Effector memory CD8-positive, alpha-beta T cell (primary cell): ENCODE results near the gene RYR1.
"Not testable (repeated sequence)": the region's sequence is repeated elsewhere in the genome, so short reads cannot be mapped to it uniquely, and the experiment has no call there.

Experiments
- ATAC-seq: fragments of 150-1000 bp; cut with Tn5 transposase; replicated peaks from 2 replicates; pipeline ENCODE4 v1.10.0; 2021; ENCODE audit warnings: mild to moderate bottlenecking, moderate library complexity
- DNase-seq, 3 experiments: peaks; one replicate each; pipeline ENCODE4 v3.0.0; 2021
- H3K27ac Mint-ChIP-seq, 2 donors: one replicate each; pipeline ENCODE4 v1.8.0; 2022; ENCODE audit warnings: mild to moderate bottlenecking in 2 of 2, mixed read lengths in 2 of 2, moderate library complexity in 2 of 2
- H3K27me3 Mint-ChIP-seq, 2 donors: one replicate each; pipeline ENCODE4 v1.8.0; 2022; ENCODE audit warnings: mixed read lengths in 2 of 2
- H3K36me3 Mint-ChIP-seq: one replicate; pipeline ENCODE4 v1.8.0; 2022; ENCODE audit warnings: mild to moderate bottlenecking, moderate library complexity, mixed read lengths; ENCODE audit not compliant: insufficient read depth
- H3K4me1 Mint-ChIP-seq, 2 donors: one replicate each; pipeline ENCODE4 v1.8.0; 2022; ENCODE audit warnings: low read depth in 2 of 2, mixed read lengths in 2 of 2
- H3K4me3 Mint-ChIP-seq, 2 donors: one replicate each; pipeline ENCODE4 v1.8.0; 2022; ENCODE audit warnings: mild to moderate bottlenecking in 2 of 2, mixed read lengths in 2 of 2, moderate library complexity in 2 of 2
- H3K9me3 Mint-ChIP-seq, 2 donors: one replicate each; pipeline ENCODE4 v1.8.0; 2022; ENCODE audit warnings: mixed read lengths in 2 of 2

RYR1 gene

GRCh38 chr19:38424272-38424671 lies 9.2 kb upstream of the RYR1 start:
- Mint-ChIP-seq H3K9me3 (no peaks in the 10 kb centered on the region), H3K4me1 (peaks cover 4% of the 10 kb centered on the region in 2 donors), H3K27me3 (peaks cover 13 to 18% of the 10 kb centered on the region in 2 donors), H3K36me3 (peaks cover 3% of the 10 kb centered on the region), H3K27ac (no peak overlapping the region), H3K4me3 (no peak overlapping the region)
- no peak for DNase-seq
- ATAC-seq, result no peak

DNA sequence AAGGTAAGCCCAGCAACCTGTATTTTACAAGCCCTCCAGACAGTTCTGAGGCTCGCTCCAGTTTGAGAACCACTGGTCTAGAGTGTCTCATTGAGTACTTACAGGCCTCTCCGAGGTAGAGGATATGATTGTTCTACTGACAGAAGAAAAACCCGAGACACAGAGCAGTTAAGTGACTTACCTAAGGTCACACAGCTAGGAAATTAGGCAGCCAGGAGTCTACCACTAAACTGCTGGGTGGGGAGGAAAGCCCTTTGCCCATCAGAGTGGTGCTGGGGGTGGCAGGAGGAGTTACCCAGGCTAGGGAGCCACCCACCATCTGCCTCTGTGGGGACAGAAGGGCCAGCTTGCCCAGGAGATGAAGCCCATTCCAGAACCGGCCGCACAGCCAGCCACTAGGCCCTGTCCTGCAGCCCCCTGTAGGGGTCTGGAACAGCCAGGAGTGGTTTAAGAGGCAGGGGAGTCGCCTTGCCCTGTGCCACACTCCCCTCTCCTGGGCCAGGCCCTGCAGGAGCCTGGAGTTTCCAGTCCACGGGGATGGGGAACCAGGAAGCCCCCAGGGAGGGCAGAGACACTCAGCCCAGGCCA lies 8.2 kb upstream of the RYR1 start:
- peak overlapping the region in 1 of 2 donors; percentile 50 for H3K4me3 Mint-ChIP-seq
- no peak for ATAC-seq
- peaks cover 3% of the 10 kb centered on the region for H3K36me3 Mint-ChIP-seq
- H3K27me3 Mint-ChIP-seq, result peaks cover 7 to 17% of the 10 kb centered on the region in 2 donors
- H3K27ac Mint-ChIP-seq, result peak overlapping the region in 1 of 2 donors; percentile 63
- peaks cover 4 to 8% of the 10 kb centered on the region in 2 donors for H3K4me1 Mint-ChIP-seq
- DNase-seq, result no peak
- no peaks in the 10 kb centered on the region for H3K9me3 Mint-ChIP-seq

DNA sequence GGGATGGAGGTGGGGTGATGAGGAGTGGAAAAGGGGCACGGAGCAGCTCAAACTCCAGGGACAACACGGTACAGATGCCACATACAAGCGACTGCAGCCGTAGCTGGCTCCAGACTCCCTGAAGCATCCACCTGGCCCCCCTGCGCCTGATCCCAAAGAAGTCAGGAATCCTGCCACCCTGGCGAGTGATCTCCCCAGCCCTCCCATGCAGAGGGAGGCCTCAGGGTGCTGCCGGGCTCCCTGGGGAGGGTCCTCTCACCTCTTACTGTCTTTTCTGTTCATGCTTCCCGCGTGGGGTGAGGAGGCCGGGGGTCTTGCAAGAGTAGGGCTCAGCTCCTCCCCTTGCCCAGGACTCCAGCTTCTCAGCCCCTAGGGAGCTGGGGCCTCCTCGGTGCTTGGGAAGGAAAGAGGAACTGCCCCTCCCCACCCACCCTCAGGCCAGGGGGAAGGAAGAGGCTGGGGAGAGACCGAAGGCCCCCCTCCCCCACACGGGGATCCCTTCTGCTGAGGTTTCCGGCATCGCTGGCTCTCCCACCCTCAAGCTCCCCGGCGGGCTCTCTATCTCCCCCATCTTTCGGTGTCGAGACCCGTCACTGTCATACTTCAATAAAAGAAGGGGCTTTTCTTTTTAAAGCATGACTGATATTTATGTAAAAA lies 7.6 kb upstream of the RYR1 start, which contains the start of gene RASGRP4:
Gene RASGRP4, minus strand, starts transcription at position 410 of the 657 bp plus-strand sequence. Its CDS starts 128 bp downstream, at position 282.
- peak; percentile 72 for ATAC-seq

GRCh38 chr19:38427035-38427677 lies 6.3 kb upstream of the RYR1 start:
- DNase-seq, H3K36me3 Mint-ChIP-seq, H3K9me3 Mint-ChIP-seq, H3K4me1 Mint-ChIP-seq, H3K27ac Mint-ChIP-seq: not testable (repeated sequence)
- peak; percentile 54 for ATAC-seq
- Mint-ChIP-seq H3K4me3 (peak overlapping the region in 1 of 2 donors; percentile 48), H3K27me3 (peaks cover 11 to 13% of the 10 kb centered on the region in 2 donors)

More for the DNA sequence above, 7.6 kb upstream of the RYR1 start, which contains the start of gene RASGRP4:
- Mint-ChIP-seq H3K4me1 (peaks cover 4 to 8% of the 10 kb centered on the region in 2 donors), H3K36me3 (peaks cover 3% of the 10 kb centered on the region), H3K27ac (peak within 1 kb of the TSS; percentile 9 to 63), H3K9me3 (no peaks in the 10 kb centered on the region), H3K27me3 (peaks cover 11 to 13% of the 10 kb centered on the region in 2 donors), H3K4me3 (peak within 1 kb of the TSS; percentile 25 to 50)
- DNase-seq, result peak in 2 of 3 experiments; percentile 15 to 18

GRCh38 chr19:38429055-38429810 lies 4.3 kb upstream of the RYR1 start:
- Mint-ChIP-seq H3K4me3 (no peak overlapping the region), H3K9me3 (no peaks in the 10 kb centered on the region), H3K27ac (no peak overlapping the region), H3K4me1 (peaks cover 9 to 13% of the 10 kb centered on the region in 2 donors), H3K27me3 (peaks cover 17 to 26% of the 10 kb centered on the region in 2 donors), H3K36me3 (peaks cover 3% of the 10 kb centered on the region)
- DNase-seq (no peak), ATAC-seq (no peak)

DNA sequence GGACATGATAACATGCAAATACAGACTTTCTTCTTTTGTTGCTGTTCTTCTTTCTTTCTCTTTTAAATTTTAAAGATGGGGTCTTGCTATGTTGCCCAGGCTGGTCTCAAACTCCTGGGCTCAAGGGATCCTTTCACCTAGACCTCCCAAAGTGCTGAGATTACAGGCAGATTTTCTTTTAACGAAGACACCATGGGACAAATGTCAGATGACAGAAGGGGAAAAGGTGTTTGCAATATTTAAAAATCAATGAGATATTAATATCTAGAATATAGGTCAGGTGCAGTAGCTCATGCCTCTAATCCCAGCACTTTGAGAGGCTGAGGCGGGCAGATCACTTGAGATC lies 3.7 kb upstream of the RYR1 start:
- Mint-ChIP-seq H3K27ac (no peak overlapping the region), H3K36me3 (peaks cover 3% of the 10 kb centered on the region), H3K4me3 (no peak overlapping the region), H3K9me3 (no peaks in the 10 kb centered on the region), H3K27me3 (peaks cover 17 to 31% of the 10 kb centered on the region in 2 donors), H3K4me1 (peaks cover 12 to 16% of the 10 kb centered on the region in 2 donors)
- DNase-seq, result no peak
- no peak for ATAC-seq

DNA sequence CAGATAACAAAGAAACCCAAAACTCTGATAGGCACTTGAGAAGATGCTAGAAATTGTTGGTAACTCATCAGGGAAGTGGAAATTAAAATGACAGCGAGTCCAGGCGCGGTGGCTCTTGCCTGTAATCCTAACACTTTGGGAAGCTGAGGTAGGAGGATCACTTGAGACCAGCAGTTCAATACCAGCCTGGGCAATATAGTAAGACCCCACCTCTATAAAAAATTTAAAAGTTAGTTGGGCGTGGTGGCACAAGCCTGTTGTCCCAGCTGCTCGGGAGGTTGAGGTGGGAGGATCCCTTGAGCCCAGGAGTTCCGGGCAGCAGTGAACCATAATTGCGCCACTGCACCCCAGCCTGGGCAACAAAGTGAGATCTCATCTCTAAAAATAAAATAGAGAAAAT lies 2.6 kb upstream of the RYR1 start:
- Mint-ChIP-seq H3K9me3 (no peaks in the 10 kb centered on the region), H3K4me1 (peaks cover 12 to 16% of the 10 kb centered on the region in 2 donors), H3K27me3 (peaks cover 23 to 36% of the 10 kb centered on the region in 2 donors), H3K4me3 (no peak overlapping the region), H3K36me3 (peaks cover 3% of the 10 kb centered on the region), H3K27ac (no peak overlapping the region)
- DNase-seq, result no peak
- ATAC-seq, result no peak

DNA sequence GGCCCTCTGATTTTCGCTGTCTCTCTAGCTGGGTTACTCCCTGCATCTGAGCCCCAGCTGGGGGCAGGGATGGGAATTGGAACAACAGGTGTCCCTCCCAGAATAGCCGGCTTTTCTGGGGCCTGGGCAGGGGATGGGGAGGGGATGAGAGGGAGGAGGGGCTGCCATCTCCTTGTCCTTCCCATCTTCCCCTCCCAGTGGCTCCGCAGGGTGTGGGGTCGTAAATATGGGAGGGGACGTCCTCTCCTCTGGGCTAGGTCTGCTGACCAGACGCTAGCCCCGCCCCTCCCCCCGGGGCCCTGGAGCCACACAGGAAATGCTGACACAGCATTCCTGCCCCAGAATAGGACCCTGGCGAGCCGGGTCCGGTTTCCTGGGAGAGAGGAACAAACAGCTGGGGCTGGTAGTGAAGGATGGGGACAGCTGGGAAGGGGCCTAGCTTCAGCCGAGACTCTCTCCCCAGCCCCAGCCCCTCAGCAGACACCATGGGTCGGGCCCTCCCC lies 1.1 kb downstream of the RYR1 start:
- peak overlapping the region in 1 of 2 donors; percentile 75 for H3K27ac Mint-ChIP-seq
- H3K4me3 Mint-ChIP-seq, result peak overlapping the region in 1 of 2 donors; percentile 28
- no peaks in the 10 kb centered on the region for H3K9me3 Mint-ChIP-seq
- ATAC-seq (no peak), DNase-seq (no peak)
- peaks cover 8 to 9% of the 10 kb centered on the region in 2 donors for H3K4me1 Mint-ChIP-seq
- peaks cover 21 to 49% of the 10 kb centered on the region in 2 donors for H3K27me3 Mint-ChIP-seq
- no peaks in the 10 kb centered on the region for H3K36me3 Mint-ChIP-seq

DNA sequence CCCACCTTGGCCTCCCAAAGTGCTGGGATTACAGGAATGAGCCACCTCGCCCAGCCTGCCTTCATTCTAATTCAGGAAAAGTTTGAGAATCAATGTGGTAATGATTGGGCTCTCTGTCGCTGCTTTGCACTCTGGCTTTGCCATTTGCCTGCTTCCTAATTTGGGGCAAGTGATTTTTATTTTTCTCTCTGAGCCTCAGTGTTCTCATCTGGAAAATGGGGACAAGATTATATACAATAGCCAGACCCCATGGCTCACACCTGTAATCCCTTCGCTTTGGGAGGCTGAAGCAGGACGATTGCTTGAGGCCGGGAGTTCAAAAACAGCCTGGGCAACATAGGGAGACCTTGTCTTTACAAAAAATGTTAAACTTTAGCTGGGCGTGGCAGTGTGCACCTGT lies 3.8 kb downstream of the RYR1 start:
- Mint-ChIP-seq H3K9me3 (no peaks in the 10 kb centered on the region), H3K27me3 (peaks cover 26 to 58% of the 10 kb centered on the region in 2 donors), H3K36me3 (no peaks in the 10 kb centered on the region), H3K27ac (no peak overlapping the region), H3K4me3 (no peak overlapping the region), H3K4me1 (peaks cover 7 to 9% of the 10 kb centered on the region in 2 donors)
- no peak for DNase-seq
- no peak for ATAC-seq

DNA sequence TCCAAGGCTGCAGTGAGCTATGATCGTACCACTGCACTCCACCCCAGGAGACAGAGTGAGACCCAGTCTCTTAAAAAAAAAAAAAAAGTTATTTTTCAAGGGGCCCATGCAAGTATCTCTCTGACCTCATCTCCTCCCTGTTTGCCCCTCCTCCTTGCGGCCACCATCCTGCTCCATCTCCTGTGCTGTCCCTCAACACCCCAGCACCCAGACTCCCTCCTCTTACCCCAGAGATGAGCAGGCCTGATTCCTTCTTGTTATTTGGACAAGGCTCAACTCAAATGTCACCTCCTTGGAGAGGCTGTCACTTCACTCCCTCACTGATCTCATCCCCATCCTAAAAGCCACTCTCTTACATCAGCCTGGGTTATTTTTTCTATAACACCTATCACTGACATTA lies 4.4 kb downstream of the RYR1 start:
- Mint-ChIP-seq H3K4me3 (no peak overlapping the region), H3K4me1 (peaks cover 7 to 9% of the 10 kb centered on the region in 2 donors), H3K9me3 (no peaks in the 10 kb centered on the region), H3K27me3 (peaks cover 26 to 64% of the 10 kb centered on the region in 2 donors), H3K27ac (no peak overlapping the region), H3K36me3 (no peaks in the 10 kb centered on the region)
- no peak for DNase-seq
- no peak for ATAC-seq

GRCh38 chr19:38440592-38440991 lies 7.1 kb downstream of the RYR1 start:
- Mint-ChIP-seq H3K27ac (no peak overlapping the region), H3K27me3 (peaks cover 19 to 68% of the 10 kb centered on the region in 2 donors), H3K4me1 (no peaks in the 10 kb centered on the region), H3K4me3 (no peak overlapping the region), H3K36me3 (no peaks in the 10 kb centered on the region), H3K9me3 (no peaks in the 10 kb centered on the region)
- DNase-seq (no peak), ATAC-seq (no peak)

DNA sequence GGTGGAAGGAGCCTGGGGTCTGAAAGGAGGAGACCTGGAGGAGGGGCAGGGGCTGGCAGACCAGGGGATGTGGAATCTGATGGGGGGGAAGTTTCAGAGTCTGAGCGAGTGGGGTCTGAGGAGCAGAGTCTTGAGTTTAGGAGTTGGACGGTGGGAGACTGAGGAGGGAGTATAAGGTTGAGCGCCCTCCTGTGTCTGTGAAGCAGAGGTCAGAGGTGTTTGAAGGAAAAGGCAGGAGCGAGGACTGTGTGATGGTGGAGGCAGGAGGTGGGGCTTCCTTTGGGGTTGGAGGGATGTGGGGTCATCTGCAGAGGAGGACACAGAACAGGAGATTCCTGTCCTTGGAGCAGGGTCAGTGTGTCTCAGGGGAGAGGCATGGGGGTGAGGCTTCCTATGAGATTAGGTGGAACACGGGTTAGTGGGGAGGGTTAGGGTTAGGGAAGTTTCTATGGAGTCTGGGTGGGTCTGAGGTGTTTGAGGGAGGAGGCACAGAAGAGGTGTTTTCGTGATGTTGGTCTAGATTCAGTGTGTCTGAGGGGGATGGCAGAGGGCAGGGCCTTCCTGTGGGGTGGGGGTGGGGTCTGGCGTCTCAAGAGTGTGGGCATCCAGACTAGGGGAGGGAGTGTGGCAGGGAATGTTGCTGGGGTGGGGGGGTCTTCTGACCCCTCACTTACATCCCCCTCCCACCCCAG lies 8.3 kb downstream of the RYR1 start:
- DNase-seq, result no peak
- no peak for ATAC-seq
- H3K27ac Mint-ChIP-seq, result no peak overlapping the region
- no peak overlapping the region for H3K4me3 Mint-ChIP-seq
- H3K36me3 Mint-ChIP-seq, result no peaks in the 10 kb centered on the region
- H3K27me3 Mint-ChIP-seq, result peaks cover 19 to 63% of the 10 kb centered on the region in 2 donors
- H3K4me1 Mint-ChIP-seq, result no peaks in the 10 kb centered on the region
- no peaks in the 10 kb centered on the region for H3K9me3 Mint-ChIP-seq
